CD4-positive, alpha-beta T cell treated with Interleukin-4 for 4 hours (primary cell): Measurements from ENCODE around the gene CD44.

Source experiments
- DNase-seq: peaks from one replicate; pipeline ENCODE4 v3.0.0-alpha.2; 2020

The CD44 gene

GRCh38 chr11:35179466-35180135 is 40.6 kb downstream of the CD44 start:
- DNase-seq, result no peak

DNA sequence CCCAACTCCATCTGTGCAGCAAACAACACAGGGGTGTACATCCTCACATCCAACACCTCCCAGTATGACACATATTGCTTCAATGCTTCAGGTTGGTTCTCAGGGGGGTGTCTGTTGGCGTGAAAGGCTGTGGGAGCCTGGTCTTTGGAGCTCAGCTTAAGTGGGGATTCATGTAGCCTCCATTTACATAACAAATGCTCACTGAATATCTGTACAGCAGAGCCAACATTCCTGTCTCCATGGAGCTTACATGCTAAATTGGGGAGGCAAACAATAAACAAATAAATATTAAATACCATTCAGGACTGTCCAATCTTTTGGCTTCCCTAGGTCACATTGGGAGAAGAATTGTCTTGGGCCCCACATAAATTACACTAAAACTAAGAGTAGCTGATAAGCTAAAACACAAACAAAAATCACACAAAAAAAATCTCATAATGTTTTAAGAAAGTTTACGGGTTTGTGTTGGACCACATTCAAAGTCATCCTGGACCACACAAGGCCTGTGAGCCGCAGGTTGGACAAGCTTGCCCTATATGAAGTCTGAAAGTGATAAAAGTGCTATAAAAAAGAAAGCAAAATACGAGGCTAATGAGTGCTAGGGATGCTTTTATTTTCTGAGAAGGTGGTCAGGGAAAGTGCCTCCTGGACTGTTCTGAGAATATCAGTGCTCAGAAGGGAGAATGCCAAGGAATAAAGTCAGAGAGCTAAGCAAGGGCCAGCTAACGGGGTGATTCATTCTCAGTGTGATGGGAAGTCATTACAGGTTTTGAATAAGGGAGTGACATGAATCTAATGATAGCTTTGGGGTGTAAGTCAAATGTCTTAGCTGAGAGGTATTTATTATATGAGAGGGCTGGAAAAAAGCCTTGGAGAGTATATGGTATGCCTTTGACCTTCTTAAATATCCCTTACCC is 41.6 kb downstream of the CD44 start:
- no peak for DNase-seq

DNA sequence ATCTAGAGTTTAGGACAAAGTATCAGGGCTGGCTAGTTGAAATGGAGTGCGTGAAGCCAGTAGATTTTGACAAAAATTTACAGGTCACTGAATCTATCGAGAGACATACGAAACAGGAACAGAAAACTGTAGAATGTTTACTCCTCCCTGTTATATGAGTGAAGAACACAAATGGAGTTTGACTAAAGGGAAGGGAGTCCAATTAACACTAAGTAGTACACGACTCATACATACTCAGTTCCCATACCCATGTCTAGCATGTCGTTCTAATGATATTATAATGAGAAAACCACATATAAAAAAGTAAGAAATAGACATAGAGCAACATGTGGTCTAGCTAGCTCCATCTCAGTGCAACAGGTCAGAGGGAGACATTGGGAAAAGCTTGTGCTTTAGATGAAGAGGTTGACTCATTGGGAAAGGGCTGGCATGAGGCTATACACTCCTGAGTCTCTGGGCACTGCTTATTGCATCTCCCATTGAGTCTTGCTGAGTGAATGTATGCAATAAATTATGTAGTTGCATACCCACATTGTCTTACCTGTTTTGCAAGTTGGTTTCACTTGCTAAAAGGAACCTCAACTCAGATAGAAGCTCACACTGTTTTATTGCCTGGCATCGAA is 43.5 kb downstream of the CD44 start:
- DNase-seq, result no peak

- no peak for DNase-seq
These were observed 44.5 kb downstream of the CD44 start for GRCh38 chr11:35183326-35183925.

GRCh38 chr11:35185696-35186095 is 46.7 kb downstream of the CD44 start:
- no peak for DNase-seq

DNA sequence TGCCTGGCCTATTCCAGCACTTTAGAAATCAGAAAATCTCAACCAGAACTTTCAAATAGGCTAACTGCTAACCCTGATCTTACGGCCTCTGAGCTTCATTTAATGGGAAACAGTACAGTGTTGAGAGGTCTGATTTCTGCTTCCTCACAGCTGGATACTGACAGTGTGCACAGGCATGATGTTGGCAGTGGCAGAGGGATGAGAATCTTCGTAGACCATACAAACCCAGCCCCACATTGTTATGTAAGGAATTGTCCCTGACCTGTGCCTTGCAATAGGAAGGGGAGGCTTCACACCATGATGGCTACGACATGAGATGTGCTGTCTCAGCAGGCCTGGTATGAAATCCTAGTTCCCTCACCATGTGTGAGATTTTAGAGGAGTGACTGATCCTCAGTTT is 49.0 kb downstream of the CD44 start:
- no peak for DNase-seq

DNA sequence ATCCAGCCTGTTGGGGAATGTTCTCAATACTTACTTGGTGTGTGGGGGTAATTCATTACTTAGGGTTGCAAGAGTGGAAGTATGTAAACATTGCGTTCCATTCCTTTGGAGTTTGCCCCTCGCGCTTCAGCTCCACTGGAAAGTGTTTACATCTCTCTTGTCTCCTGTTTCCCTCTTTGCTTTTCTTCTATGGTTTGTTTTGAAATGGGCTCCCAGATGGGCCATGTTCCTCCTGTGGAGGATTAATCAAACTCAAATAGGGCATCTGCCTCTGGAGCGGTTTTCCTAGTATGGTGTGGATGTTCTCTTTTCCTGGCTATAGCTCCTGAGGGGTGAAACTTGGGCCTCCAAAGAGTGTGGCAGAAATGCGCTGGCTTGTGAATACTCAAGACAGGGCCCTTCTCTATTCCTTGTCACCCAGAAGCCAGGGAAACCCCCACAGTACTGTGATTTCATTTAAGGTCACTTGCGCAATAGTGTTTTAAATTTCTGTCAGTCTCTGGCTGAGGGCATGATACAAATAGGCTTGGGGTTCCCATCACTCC is 51.9 kb downstream of the CD44 start:
- no peak for DNase-seq

GRCh38 chr11:35192347-35192746 is 53.4 kb downstream of the CD44 start:
- DNase-seq, result no peak

GRCh38 chr11:35193767-35194166 is 54.8 kb downstream of the CD44 start:
- no peak for DNase-seq

DNA sequence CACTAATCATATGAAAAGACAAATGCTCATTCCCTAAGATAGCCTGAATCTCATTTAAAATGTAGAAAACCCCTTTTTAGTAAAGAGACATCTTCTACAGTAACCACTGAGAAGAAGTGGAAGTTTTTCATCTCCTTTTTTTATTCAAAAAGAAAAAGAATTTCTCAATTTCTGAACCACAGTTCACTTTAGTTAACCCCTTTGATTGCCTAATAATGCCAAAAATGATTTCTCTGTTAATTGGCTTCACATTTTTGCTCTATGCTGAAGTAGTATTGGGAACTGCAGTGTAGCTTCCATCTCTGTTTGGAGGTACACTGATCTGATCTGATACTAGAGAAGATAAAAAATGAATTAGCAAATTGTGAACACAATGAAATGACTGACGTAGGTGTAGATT is 58.3 kb downstream of the CD44 start:
- DNase-seq, result no peak

- DNase-seq, result no peak
These were observed 61.9 kb downstream of the CD44 start for GRCh38 chr11:35200811-35201341.

DNA sequence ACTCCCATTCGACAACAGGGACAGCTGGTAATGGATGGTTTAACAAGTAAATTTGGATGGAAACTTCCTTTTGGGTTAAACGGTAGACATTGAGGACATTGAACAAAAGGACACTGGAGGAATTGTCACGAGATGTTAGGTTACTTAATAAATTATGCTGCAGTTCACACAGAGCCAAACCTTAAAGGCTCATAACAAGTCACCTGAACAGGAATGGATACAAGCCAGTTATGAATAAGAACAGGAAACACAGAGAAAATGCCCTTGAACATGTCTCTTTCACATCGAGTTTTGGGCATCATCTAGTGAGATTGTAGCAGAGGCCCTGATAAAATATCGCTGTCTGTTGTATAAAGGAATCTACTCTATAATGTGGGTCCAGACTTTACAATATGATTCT is 65.6 kb downstream of the CD44 start:
- no peak for DNase-seq

GRCh38 chr11:35206616-35207015 is 67.6 kb downstream of the CD44 start:
- DNase-seq, result no peak

- DNase-seq, result no peak
These were observed 68.8 kb downstream of the CD44 start for GRCh38 chr11:35207471-35208403.

DNA sequence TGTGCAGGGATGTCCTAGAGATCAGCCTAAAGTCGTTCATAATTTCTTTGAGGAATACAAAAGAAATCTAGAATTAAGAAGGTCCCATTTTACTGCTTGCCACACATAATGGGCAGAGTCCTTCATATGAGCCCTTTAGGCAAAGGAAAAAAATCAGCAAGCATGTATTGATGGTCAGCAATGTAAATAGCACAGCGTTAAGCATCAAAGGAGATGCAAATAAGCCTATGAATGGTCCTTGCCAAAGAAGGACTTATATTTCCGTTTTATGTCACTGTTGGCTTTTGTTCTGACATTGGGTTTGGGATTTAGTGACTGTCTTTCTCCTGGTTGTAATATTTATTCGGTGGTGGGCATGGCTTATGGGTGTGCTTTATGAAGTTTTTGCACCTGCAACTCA is 69.8 kb downstream of the CD44 start:
- no peak for DNase-seq

DNA sequence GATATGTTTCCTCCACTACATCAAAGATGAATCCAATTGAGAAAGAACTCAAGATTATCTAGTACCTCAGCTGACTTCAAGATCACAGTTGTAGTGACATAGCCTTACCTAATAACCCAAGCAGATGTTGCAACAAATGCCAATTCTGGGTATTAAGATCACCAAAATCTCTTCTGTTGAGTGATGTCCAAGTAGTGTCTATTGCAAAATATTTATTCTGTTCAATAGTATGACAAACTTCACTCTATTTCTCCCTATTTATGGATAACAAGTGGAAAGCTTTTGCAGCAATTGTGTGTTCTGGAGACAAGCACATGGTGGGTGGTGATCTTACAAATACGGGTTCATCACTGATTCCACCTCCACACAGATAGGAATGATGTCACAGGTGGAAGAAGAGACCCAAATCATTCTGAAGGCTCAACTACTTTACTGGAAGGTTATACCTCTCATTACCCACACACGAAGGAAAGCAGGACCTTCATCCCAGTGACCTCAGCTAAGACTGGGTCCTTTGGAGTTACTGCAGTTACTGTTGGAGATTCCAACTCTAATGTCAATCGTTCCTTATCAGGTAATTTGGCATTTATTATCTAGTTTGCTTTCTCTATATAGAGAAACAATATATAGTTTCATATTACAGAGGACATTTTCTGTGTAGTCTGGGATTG is 72.0 kb downstream of the CD44 start:
- DNase-seq, result no peak

DNA sequence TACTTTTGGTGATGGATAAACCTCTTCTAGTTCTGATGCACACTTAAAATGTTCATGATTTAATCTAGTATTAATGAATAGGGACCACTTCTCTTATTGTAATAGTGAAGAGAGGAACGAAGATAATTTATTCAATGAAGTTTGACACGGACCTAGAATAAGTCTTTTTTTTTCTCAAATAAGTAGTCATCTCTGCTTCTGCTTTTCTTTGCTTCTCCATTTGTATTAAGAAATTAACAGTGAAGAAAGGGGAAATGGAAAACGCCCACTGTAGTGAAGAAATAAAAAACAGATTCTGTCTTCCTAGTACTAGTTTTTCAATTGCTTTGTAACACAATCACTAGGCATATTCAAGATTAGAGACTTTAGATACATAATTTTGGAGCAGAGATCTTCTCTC is 73.0 kb downstream of the CD44 start:
- no peak for DNase-seq

GRCh38 chr11:35214226-35214770 is 75.3 kb downstream of the CD44 start:
- no peak for DNase-seq

GRCh38 chr11:35214792-35215193 is 75.8 kb downstream of the CD44 start:
- DNase-seq, result peak; percentile 86

GRCh38 chr11:35215945-35216344 is 77.0 kb downstream of the CD44 start:
- DNase-seq, result no peak
